Keratinocyte (primary cell): ENCODE measurements around the gene CALHM6. TPM values are rescaled to one million over a fixed set of nuclear protein-coding genes. Genes with fewer than 3 reads are reported as not detected.
A peak's percentile ranks its signal among the peaks of the same experiment; 100 is the strongest.

Source experiments
- DNase-seq: peaks from one replicate; pipeline ENCODE4 v3.0.0-alpha.2; 2011; ENCODE audit warnings: low read depth, missing footprints, low spot score
- FAIRE-seq: peaks from 2 replicates; lab custom pipeline; 2011; peaks lifted over from hg19 to GRCh38; lab: Jason Lieb, UNC
- H2AFZ ChIP-seq: 2 replicates; pipeline ENCODE4 v1.6.0; 2012; ENCODE audit warnings: low read length, control low read depth, inconsistent platforms; ENCODE audit not compliant: control insufficient read depth
- H3K27ac ChIP-seq: 2 replicates; pipeline ENCODE4 v1.5.1; 2011; ENCODE audit warnings: low read length; ENCODE audit not compliant: control insufficient read depth, insufficient read depth
- H3K27me3 ChIP-seq: 3 replicates; pipeline ENCODE4 v1.6.0; 2011; ENCODE audit warnings: low read length; ENCODE audit not compliant: control insufficient read depth, insufficient read depth; ENCODE audit errors: extremely low read depth
- H3K36me3 ChIP-seq, 2 experiments: 2 replicates in 1 of 2; 3 replicates in 1 of 2; pipeline ENCODE4 v1.5.1; 2011; ENCODE audit warnings: low read length in 2 of 2, mild to moderate bottlenecking in 1 of 2; ENCODE audit not compliant: control insufficient read depth in 2 of 2, insufficient read depth in 2 of 2; ENCODE audit errors: extremely low read depth in 1 of 2
- H3K4me1 ChIP-seq: 3 replicates; pipeline ENCODE4 v1.5.1; 2011; ENCODE audit warnings: low read length; ENCODE audit not compliant: control insufficient read depth, insufficient read depth; ENCODE audit errors: extremely low read depth
- H3K4me2 ChIP-seq: 3 replicates; pipeline ENCODE4 v1.6.0; 2011; ENCODE audit warnings: low read depth, low read length; ENCODE audit not compliant: control insufficient read depth, insufficient read depth; ENCODE audit errors: extremely low read depth
- H3K4me3 ChIP-seq, 3 experiments: fragments of 200-600 bp in 1 of 3; sonication (generic) in 1 of 3; 2 replicates in 2 of 3; 3 replicates in 1 of 3; pipeline ENCODE4 v1.5.1; 2011 to 2016; ENCODE audit warnings: low read length in 3 of 3, mild to moderate bottlenecking in 3 of 3, control low read depth in 2 of 3, inconsistent platforms in 1 of 3, low read depth in 1 of 3, mixed read lengths in 1 of 3, mixed run types in 1 of 3, moderate library complexity in 1 of 3; ENCODE audit not compliant: control insufficient read depth in 2 of 3, insufficient read depth in 2 of 3; ENCODE audit errors: extremely low read depth in 1 of 3
- H3K79me2 ChIP-seq: 2 replicates; pipeline ENCODE4 v1.6.0; 2012; ENCODE audit warnings: low read length; ENCODE audit not compliant: control insufficient read depth, insufficient read depth
- H3K9ac ChIP-seq: 3 replicates; pipeline ENCODE4 v1.6.0; 2011; ENCODE audit warnings: low read length; ENCODE audit not compliant: control insufficient read depth, insufficient read depth; ENCODE audit errors: extremely low read depth
- H3K9me1 ChIP-seq: 3 replicates; pipeline ENCODE4 v1.6.0; 2011; ENCODE audit warnings: low read length; ENCODE audit not compliant: control insufficient read depth, insufficient read depth; ENCODE audit errors: extremely low read depth
- H3K9me3 ChIP-seq: 2 replicates; pipeline ENCODE4 v1.5.1; 2012; ENCODE audit warnings: low read depth, low read length; ENCODE audit not compliant: control insufficient read depth
- H4K20me1 ChIP-seq: 3 replicates; pipeline ENCODE4 v1.6.0; 2011; ENCODE audit warnings: low read length; ENCODE audit not compliant: control insufficient read depth, insufficient read depth; ENCODE audit errors: extremely low read depth
- EZH2 ChIP-seq: IDR thresholded peaks from one replicate; pipeline ENCODE4 v1.6.1; 2012; ENCODE audit warnings: inconsistent platforms, mild to moderate bottlenecking, low read length, moderate library complexity
- dilution Hi-C: fragments of 300-500 bp; cut with MboI; formaldehyde crosslinking; loops from one replicate; pipeline ENCODE4 v1.7.0; 2020; ENCODE audit warnings: low sequenced_read_pairs; ENCODE audit not compliant: extremely low pct_ligation_motif_present
- polyA plus RNA-seq, 5 experiments: library from polyadenylated mRNA; depleted of rRNA in 3 of 5; stranded (reverse) in 3 of 5; stranded (forward) in 1 of 5; unstranded in 1 of 5; fragments of >200 nt; gene quantifications; 1 replicate in 1 of 5; 2 replicates in 3 of 5; 3 replicates in 1 of 5; pipeline versions ENCODE4 v1.2.1 to v1.2.3, GENCODE V29; 2011 to 2012; ENCODE audit warnings: missing spikeins in 2 of 5, low read depth in 1 of 5, low replicate concordance in 1 of 5
- TF ChIP-seq, protein P1 (sequence below), 3 experiments: IDR thresholded peaks in 1 of 3; conservative IDR thresholded peaks in 1 of 3; optimal IDR thresholded peaks in 1 of 3; 2 replicates in 2 of 3; 3 replicates in 1 of 3; pipeline versions ENCODE3 to v1.5.1; 2011; ENCODE audit warnings: low read length in 3 of 3, mild to moderate bottlenecking in 3 of 3, moderate library complexity in 2 of 3, control low read depth in 1 of 3, inconsistent platforms in 1 of 3; ENCODE audit not compliant: insufficient read depth in 2 of 3; ENCODE audit errors: extremely low read depth in 1 of 3

CALHM6 gene
- polyA plus RNA-seq, 1 donor (not counting 4 experiments of a cell fraction or from before 2014, with no cell fraction given), result 0.47 TPM

DNA sequence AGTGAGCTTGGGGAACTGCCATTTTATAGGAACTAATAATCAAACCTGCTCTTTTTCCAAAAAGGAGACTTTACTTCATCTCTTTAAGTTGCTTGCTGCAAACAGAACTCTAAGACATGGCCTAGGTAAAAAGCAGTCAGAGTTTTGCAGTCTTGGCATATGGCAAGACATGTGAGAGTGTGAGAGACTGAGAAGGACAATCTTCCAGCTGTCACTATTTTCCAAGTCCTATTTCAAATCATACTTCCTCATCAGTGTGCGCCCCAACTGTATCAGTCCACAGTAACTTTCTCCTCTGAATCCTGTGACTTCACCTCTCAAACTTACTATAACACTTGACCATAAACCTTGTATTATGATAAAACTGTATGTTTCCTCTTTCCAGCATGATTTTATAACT lies 10.4 kb downstream of the CALHM6 start:
- DNase-seq (no peak), FAIRE-seq (peak; percentile 17)
- Histone ChIP-seq H3K27me3 (no peaks in the 10 kb centered on the region), H3K36me3 (no peaks in the 10 kb centered on the region), H3K27ac (no peak overlapping the region), H3K4me2 (no peak overlapping the region), H2AFZ (no peak overlapping the region), H3K4me3 (no peak overlapping the region), H3K4me1 (no peaks in the 10 kb centered on the region), H3K9me3 (no peaks in the 10 kb centered on the region), H3K79me2 (no peaks in the 10 kb centered on the region), H4K20me1 (no peaks in the 10 kb centered on the region), H3K9ac (no peak overlapping the region), H3K9me1 (no peaks in the 10 kb centered on the region)
- dilution Hi-C loops, result no loop called here
- TF ChIP-seq, protein P1, sequence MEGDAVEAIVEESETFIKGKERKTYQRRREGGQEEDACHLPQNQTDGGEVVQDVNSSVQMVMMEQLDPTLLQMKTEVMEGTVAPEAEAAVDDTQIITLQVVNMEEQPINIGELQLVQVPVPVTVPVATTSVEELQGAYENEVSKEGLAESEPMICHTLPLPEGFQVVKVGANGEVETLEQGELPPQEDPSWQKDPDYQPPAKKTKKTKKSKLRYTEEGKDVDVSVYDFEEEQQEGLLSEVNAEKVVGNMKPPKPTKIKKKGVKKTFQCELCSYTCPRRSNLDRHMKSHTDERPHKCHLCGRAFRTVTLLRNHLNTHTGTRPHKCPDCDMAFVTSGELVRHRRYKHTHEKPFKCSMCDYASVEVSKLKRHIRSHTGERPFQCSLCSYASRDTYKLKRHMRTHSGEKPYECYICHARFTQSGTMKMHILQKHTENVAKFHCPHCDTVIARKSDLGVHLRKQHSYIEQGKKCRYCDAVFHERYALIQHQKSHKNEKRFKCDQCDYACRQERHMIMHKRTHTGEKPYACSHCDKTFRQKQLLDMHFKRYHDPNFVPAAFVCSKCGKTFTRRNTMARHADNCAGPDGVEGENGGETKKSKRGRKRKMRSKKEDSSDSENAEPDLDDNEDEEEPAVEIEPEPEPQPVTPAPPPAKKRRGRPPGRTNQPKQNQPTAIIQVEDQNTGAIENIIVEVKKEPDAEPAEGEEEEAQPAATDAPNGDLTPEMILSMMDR (optimal IDR thresholded peaks at IDR 0.05 in 1 of 3, IDR thresholded peaks at IDR 0.05 in 1 of 3, conservative IDR thresholded peaks at IDR 0.05 in 1 of 3; ENCODE audit: extremely low read depth in 1 of 3, insufficient read depth in 2 of 3, low read length in 3 of 3), result no peak

DNA sequence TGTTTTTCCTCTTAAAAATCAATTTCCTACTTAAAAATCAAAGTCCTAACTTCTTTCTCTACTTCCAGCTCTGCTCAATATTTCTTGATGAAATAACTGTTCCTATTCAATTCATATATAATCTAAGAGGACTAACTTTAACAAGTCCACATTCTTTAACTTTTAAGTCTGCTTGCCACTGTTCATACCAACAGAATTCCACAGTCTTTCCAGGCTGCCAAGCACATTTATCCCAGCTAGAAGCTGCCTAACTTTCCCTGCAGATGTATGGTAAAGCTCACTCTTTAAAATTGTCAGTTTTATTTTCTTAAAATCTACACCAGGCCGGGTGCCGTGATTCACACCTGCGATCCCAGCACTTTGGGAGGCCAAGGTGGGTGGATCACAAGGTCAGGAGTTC lies 11.5 kb downstream of the CALHM6 start:
- no peak overlapping the region for H3K9ac ChIP-seq
- H3K4me2 ChIP-seq, result no peak overlapping the region
- H3K79me2 ChIP-seq, result no peaks in the 10 kb centered on the region
- no peaks in the 10 kb centered on the region for H4K20me1 ChIP-seq
- no peak overlapping the region for H3K27ac ChIP-seq
- H3K4me1 ChIP-seq, result no peaks in the 10 kb centered on the region
- no peaks in the 10 kb centered on the region for H3K9me3 ChIP-seq
- DNase-seq, result no peak
- H3K36me3 ChIP-seq, result no peaks in the 10 kb centered on the region
- FAIRE-seq, result no peak
- dilution Hi-C loops, result no loop called here
- H2AFZ ChIP-seq, result no peak overlapping the region
- no peak for TF ChIP-seq EZH2
- TF ChIP-seq, protein P1 (optimal IDR thresholded peaks at IDR 0.05 in 1 of 3, IDR thresholded peaks at IDR 0.05 in 1 of 3, conservative IDR thresholded peaks at IDR 0.05 in 1 of 3; ENCODE audit: extremely low read depth in 1 of 3, insufficient read depth in 2 of 3, low read length in 3 of 3), result no peak
- H3K4me3 ChIP-seq, result no peak overlapping the region
- no peaks in the 10 kb centered on the region for H3K27me3 ChIP-seq
- H3K9me1 ChIP-seq, result no peaks in the 10 kb centered on the region
